Measurements from ENCODE around the gene CD63. TPM values are rescaled to one million over a fixed set of nuclear protein-coding genes. Genes with fewer than 3 reads are reported as not detected.

CD63 gene
- total and polyA plus RNA-seq, 9 of the 15 experiments (the other 6 are each of a cell fraction or from before 2014, with no cell fraction given) = 313 to 735 (median 433) TPM

DNA sequence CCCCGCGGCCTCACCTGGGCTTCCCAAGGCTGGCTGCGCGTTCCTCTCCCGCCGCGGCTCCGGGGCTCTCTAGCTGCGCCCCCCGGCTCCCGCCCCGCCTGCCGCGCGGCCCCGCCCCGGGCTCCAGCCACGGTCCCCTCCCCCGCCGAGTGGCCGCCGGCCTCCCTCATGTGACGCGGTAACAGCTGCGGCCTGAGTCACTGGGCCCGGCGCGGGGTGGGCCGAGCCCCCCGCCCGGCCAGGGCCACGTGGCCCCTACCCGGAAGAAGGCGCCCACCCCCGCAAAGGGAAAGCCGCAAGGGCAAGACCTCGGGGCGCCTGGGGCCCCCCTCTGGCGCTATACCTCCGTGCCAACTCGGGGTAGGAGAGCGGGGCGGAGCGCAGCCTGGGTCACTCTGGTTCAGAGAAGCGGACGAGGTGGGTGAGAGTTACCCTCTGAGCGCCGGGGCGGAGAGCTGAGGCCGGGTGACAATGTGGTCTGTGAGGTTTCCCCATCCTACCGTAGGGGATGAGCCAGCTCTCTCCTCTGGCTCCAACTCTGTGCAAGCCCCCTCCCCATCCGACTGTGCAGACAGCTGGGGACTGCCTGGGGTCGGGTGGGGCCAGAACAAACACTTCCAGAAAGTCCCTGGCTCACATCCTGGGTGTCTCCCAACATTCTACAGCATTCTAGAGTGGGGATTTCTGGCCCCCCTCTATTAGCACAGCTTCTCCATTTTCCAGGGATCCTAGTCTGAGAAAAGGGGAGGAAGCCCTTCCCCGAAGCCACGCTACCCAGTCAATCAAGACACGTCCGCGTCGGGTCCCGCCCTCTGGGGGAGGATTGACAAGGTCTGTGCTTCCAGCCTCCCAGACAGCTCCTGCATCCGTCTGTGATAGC, at the start of gene CD63 (continued):
- TF ChIP-seq RBM14 (IDR thresholded peaks at IDR 0.05; ENCODE audit: borderline replicate concordance, insufficient read depth, low read depth, low read length) (no peak), TSHZ1 (CRISPR knock-in tag; IDR thresholded peaks at IDR 0.05) (0 out of 2 replicates have a peak, but pooled peaks have one; percentile 9), RBM15 (IDR thresholded peaks at IDR 0.05; ENCODE audit: insufficient read depth, low read length) (no peak), TFAP4 (CRISPR knock-in tag; IDR thresholded peaks at IDR 0.05; ENCODE audit: borderline replicate concordance) (peak; percentile 98), NRF1 (conservative IDR thresholded peaks at IDR 0.05 in 1 of 2, IDR thresholded peaks at IDR 0.05 in 1 of 2) (peak; percentile 34 to 41), PHF8 (IDR thresholded peaks at IDR 0.05; ENCODE audit: borderline replicate concordance, low read length) (peak; percentile 72; the same call in 1 of the 2 replicates), MTA3 (IDR thresholded peaks at IDR 0.05; ENCODE audit: borderline replicate concordance) (peak; percentile 91; the same call in 1 of the 2 replicates), SPI1 (IDR thresholded peaks at IDR 0.05; ENCODE audit: borderline replicate concordance, low read depth, low read length) (peak; percentile 62; the same call in 1 of the 2 replicates), UBTF (IDR thresholded peaks at IDR 0.05; ENCODE audit: borderline replicate concordance in 1 of 2, low read depth in 2 of 2, low read length in 2 of 2) (no peak), POU5F1 (IDR thresholded peaks at IDR 0.05; ENCODE audit: borderline replicate concordance, low read depth, low read length, partially characterized antibody) (no peak)
- TF ChIP-seq, protein P1, sequence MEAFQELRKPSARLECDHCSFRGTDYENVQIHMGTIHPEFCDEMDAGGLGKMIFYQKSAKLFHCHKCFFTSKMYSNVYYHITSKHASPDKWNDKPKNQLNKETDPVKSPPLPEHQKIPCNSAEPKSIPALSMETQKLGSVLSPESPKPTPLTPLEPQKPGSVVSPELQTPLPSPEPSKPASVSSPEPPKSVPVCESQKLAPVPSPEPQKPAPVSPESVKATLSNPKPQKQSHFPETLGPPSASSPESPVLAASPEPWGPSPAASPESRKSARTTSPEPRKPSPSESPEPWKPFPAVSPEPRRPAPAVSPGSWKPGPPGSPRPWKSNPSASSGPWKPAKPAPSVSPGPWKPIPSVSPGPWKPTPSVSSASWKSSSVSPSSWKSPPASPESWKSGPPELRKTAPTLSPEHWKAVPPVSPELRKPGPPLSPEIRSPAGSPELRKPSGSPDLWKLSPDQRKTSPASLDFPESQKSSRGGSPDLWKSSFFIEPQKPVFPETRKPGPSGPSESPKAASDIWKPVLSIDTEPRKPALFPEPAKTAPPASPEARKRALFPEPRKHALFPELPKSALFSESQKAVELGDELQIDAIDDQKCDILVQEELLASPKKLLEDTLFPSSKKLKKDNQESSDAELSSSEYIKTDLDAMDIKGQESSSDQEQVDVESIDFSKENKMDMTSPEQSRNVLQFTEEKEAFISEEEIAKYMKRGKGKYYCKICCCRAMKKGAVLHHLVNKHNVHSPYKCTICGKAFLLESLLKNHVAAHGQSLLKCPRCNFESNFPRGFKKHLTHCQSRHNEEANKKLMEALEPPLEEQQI (IDR thresholded peaks at IDR 0.05) = no peak

All from K562 (cell line).